Measurements from ENCODE around the gene GRIFIN. TPM values are rescaled to one million over a fixed set of nuclear protein-coding genes. Genes with fewer than 3 reads are reported as not detected.
A peak's percentile ranks its signal among the peaks of the same experiment; 100 is the strongest.

Gene GRIFIN
- total RNA-seq, 1 donor from 2014 or later, result not detected

- Histone ChIP-seq H3K4me3 (ENCODE audit: insufficient read depth, low read depth, low read length) (no peak overlapping the region), H3K27me3 (ENCODE audit: insufficient read depth, low read length) (no peaks in the 10 kb centered on the region), H3K4me1 (ENCODE audit: insufficient read depth, low read length) (peaks cover 7% of the 10 kb centered on the region), H3K36me3 (ENCODE audit: insufficient read depth, low read length) (no peaks in the 10 kb centered on the region), H4K20me1 (ENCODE audit: insufficient read depth, low read length) (no peaks in the 10 kb centered on the region), H3K79me2 (ENCODE audit: insufficient read depth, low read length) (no peaks in the 10 kb centered on the region), H3K27ac (ENCODE audit: low read depth, low read length) (no peak overlapping the region), H3K9me3 (ENCODE audit: insufficient read depth, low read depth, low read length) (no peaks in the 10 kb centered on the region), H3K4me2 (ENCODE audit: low read length) (no peak overlapping the region), H3K9ac (ENCODE audit: low read length) (no peak overlapping the region), H2AFZ (ENCODE audit: low read depth, low read length) (no peak overlapping the region)
- H3K27me3 Mint-ChIP-seq (ENCODE audit: low read depth, unreplicated experiment), result peaks cover 24% of the 10 kb centered on the region
- H3K36me3 Mint-ChIP-seq (ENCODE audit: low read depth, unreplicated experiment), result no peaks in the 10 kb centered on the region
- H3K4me3 Mint-ChIP-seq (ENCODE audit: unreplicated experiment), result no peak overlapping the region
- DNase-seq (ENCODE audit: low read depth), result no peak
- FAIRE-seq, result no peak
- TF ChIP-seq CTCF (IDR thresholded peaks at IDR 0.05; ENCODE audit: insufficient read depth, low read depth, low read length), result no peak
- no peak for TF ChIP-seq EZH2 (IDR thresholded peaks at IDR 0.05; ENCODE audit: insufficient read depth, low read length)
- no peak overlapping the region for H3K27ac Mint-ChIP-seq (ENCODE audit: unreplicated experiment)
- H3K9me3 Mint-ChIP-seq (ENCODE audit: unreplicated experiment), result no peaks in the 10 kb centered on the region
- H3K4me1 Mint-ChIP-seq (ENCODE audit: low read depth, unreplicated experiment), result peaks cover 3% of the 10 kb centered on the region
These were observed 25.9 kb upstream of the GRIFIN start for GRCh38 chr7:2501947-2502646.

- no peaks in the 10 kb centered on the region for H3K79me2 ChIP-seq (ENCODE audit: insufficient read depth, low read length)
- H3K9me3 Mint-ChIP-seq (ENCODE audit: unreplicated experiment), result no peaks in the 10 kb centered on the region
- H3K9me3 ChIP-seq (ENCODE audit: insufficient read depth, low read depth, low read length), result no peaks in the 10 kb centered on the region
- no peak overlapping the region for H2AFZ ChIP-seq (ENCODE audit: low read depth, low read length)
- no peak for TF ChIP-seq EZH2 (IDR thresholded peaks at IDR 0.05; ENCODE audit: insufficient read depth, low read length)
- H4K20me1 ChIP-seq (ENCODE audit: insufficient read depth, low read length), result no peaks in the 10 kb centered on the region
- H3K27ac ChIP-seq (ENCODE audit: low read depth, low read length), result no peak overlapping the region
- H3K36me3 ChIP-seq (ENCODE audit: insufficient read depth, low read length), result no peaks in the 10 kb centered on the region
- H3K27me3 ChIP-seq (ENCODE audit: insufficient read depth, low read length), result no peaks in the 10 kb centered on the region
- H3K27me3 Mint-ChIP-seq (ENCODE audit: low read depth, unreplicated experiment), result peaks cover 21% of the 10 kb centered on the region
- DNase-seq (ENCODE audit: low read depth) (no peak), FAIRE-seq (no peak)
- peaks cover 3% of the 10 kb centered on the region for H3K4me1 Mint-ChIP-seq (ENCODE audit: low read depth, unreplicated experiment)
- no peak overlapping the region for H3K4me2 ChIP-seq (ENCODE audit: low read length)
- H3K9ac ChIP-seq (ENCODE audit: low read length), result no peak overlapping the region
- peaks cover 7% of the 10 kb centered on the region for H3K4me1 ChIP-seq (ENCODE audit: insufficient read depth, low read length)
- no peak overlapping the region for H3K4me3 ChIP-seq (ENCODE audit: insufficient read depth, low read depth, low read length)
- H3K36me3 Mint-ChIP-seq (ENCODE audit: low read depth, unreplicated experiment), result no peaks in the 10 kb centered on the region
- peak overlapping the region; percentile 12 for H3K27ac Mint-ChIP-seq (ENCODE audit: unreplicated experiment)
- H3K4me3 Mint-ChIP-seq (ENCODE audit: unreplicated experiment), result no peak overlapping the region
These were observed 24.5 kb upstream of the GRIFIN start for GRCh38 chr7:2500701-2501100.

- FAIRE-seq (no peak), DNase-seq (ENCODE audit: low read depth) (no peak)
- no peak overlapping the region for H3K9ac ChIP-seq (ENCODE audit: low read length)
- H3K36me3 Mint-ChIP-seq (ENCODE audit: low read depth, unreplicated experiment), result no peaks in the 10 kb centered on the region
- H3K27ac ChIP-seq (ENCODE audit: low read depth, low read length), result no peak overlapping the region
- H3K4me1 ChIP-seq (ENCODE audit: insufficient read depth, low read length), result peaks cover 7% of the 10 kb centered on the region
- no peaks in the 10 kb centered on the region for H4K20me1 ChIP-seq (ENCODE audit: insufficient read depth, low read length)
- no peaks in the 10 kb centered on the region for H3K9me3 Mint-ChIP-seq (ENCODE audit: unreplicated experiment)
- no peaks in the 10 kb centered on the region for H3K27me3 ChIP-seq (ENCODE audit: insufficient read depth, low read length)
- H3K27ac Mint-ChIP-seq (ENCODE audit: unreplicated experiment), result no peak overlapping the region
- peaks cover 3% of the 10 kb centered on the region for H3K4me1 Mint-ChIP-seq (ENCODE audit: low read depth, unreplicated experiment)
- H3K79me2 ChIP-seq (ENCODE audit: insufficient read depth, low read length), result no peaks in the 10 kb centered on the region
- peaks cover 18% of the 10 kb centered on the region for H3K27me3 Mint-ChIP-seq (ENCODE audit: low read depth, unreplicated experiment)
- TF ChIP-seq CTCF (IDR thresholded peaks at IDR 0.05; ENCODE audit: insufficient read depth, low read depth, low read length), result no peak
- no peak for TF ChIP-seq EZH2 (IDR thresholded peaks at IDR 0.05; ENCODE audit: insufficient read depth, low read length)
- no peak overlapping the region for H3K4me3 ChIP-seq (ENCODE audit: insufficient read depth, low read depth, low read length)
- H2AFZ ChIP-seq (ENCODE audit: low read depth, low read length), result no peak overlapping the region
- H3K4me3 Mint-ChIP-seq (ENCODE audit: unreplicated experiment), result no peak overlapping the region
- H3K4me2 ChIP-seq (ENCODE audit: low read length), result no peak overlapping the region
- H3K36me3 ChIP-seq (ENCODE audit: insufficient read depth, low read length), result no peaks in the 10 kb centered on the region
- H3K9me3 ChIP-seq (ENCODE audit: insufficient read depth, low read depth, low read length), result no peaks in the 10 kb centered on the region
These were observed 23.7 kb upstream of the GRIFIN start for GRCh38 chr7:2499719-2500430.

All from astrocyte (in vitro differentiated cells and primary cell).